Measurements from ENCODE around the gene NEUROD2.

- TF ChIP-seq TCF7L2 (IDR thresholded peaks at IDR 0.05; ENCODE audit: low read depth, low read length) (no peak), POLR2AphosphoS5 (IDR thresholded peaks at IDR 0.05; ENCODE audit: low read depth, low read length) (no peak), CTCF (IDR thresholded peaks at IDR 0.05) (no peak), REST (IDR thresholded peaks at IDR 0.05; ENCODE audit: insufficient read depth in 1 of 2, low read depth in 2 of 2, low read length in 1 of 2) (no peak), SIN3A (IDR thresholded peaks at IDR 0.05; ENCODE audit: borderline replicate concordance, insufficient read depth, low read depth, low read length) (no peak)
These were observed 9.1 kb downstream of the NEUROD2 start for GRCh38 chr17:39598630-39599003.
